GM12891 (cell line): ENCODE data around the gene MMP28.
A peak's percentile ranks its signal among the peaks of the same experiment; 100 is the strongest.

ENCODE experiments used
- DNase-seq: peaks from one replicate; pipeline ENCODE4 v3.0.0; 2011; ENCODE audit warnings: low spot score; ENCODE audit not compliant: insufficient read length
- FAIRE-seq: peaks from 2 replicates; lab custom pipeline; 2011; peaks lifted over from hg19 to GRCh38; lab: Jason Lieb, UNC
- PAX5 ChIP-seq: IDR thresholded peaks from 2 replicates; pipeline ENCODE4 v1.6.1; 2011; ENCODE audit warnings: low read length, moderate library complexity, mild to moderate bottlenecking; ENCODE audit not compliant: insufficient read depth, severe bottlenecking
- POLR2A ChIP-seq: IDR thresholded peaks from 2 replicates; pipeline ENCODE4 v1.6.1; 2011; ENCODE audit warnings: low read depth, low read length, control low read depth
- POLR2AphosphoS5 ChIP-seq: IDR thresholded peaks from 2 replicates; pipeline ENCODE4 v1.6.1; 2011; ENCODE audit warnings: low read depth, low read length, control low read depth
- POU2F2 ChIP-seq: IDR thresholded peaks from 2 replicates; pipeline ENCODE4 v1.6.1; 2011; ENCODE audit warnings: low read depth, mild to moderate bottlenecking, control low read depth, low read length, moderate library complexity
- SPI1 ChIP-seq: IDR thresholded peaks from 2 replicates; pipeline ENCODE4 v1.6.1; 2011; ENCODE audit warnings: low read depth, low read length, control low read depth
- TAF1 ChIP-seq: IDR thresholded peaks from 2 replicates; pipeline ENCODE4 v1.6.1; 2011; ENCODE audit warnings: low read depth, low read length, control low read depth

Gene MMP28

GRCh38 chr17:35769895-35770486, 25.4 kb downstream of the MMP28 start:
- no peak for DNase-seq
- TF ChIP-seq POU2F2 (no peak), PAX5 (no peak), TAF1 (no peak), POLR2AphosphoS5 (no peak), POLR2A (no peak), SPI1 (no peak)
- no peak for FAIRE-seq

GRCh38 chr17:35768797-35769196, 26.6 kb downstream of the MMP28 start:
- TF ChIP-seq TAF1 (no peak), POLR2AphosphoS5 (no peak), POU2F2 (no peak), PAX5 (no peak), SPI1 (no peak), POLR2A (no peak)
- DNase-seq (no peak), FAIRE-seq (no peak)

GRCh38 chr17:35766903-35767510, 28.4 kb downstream of the MMP28 start:
- FAIRE-seq (no peak), DNase-seq (no peak)
- TF ChIP-seq PAX5 (no peak), POLR2A (no peak), SPI1 (no peak), POU2F2 (no peak), POLR2AphosphoS5 (no peak), TAF1 (no peak)

- TF ChIP-seq POU2F2 (no peak), SPI1 (no peak), POLR2AphosphoS5 (no peak), PAX5 (no peak), POLR2A (no peak), TAF1 (no peak)
- DNase-seq (no peak), FAIRE-seq (no peak)
These were observed 29.0 kb downstream of the MMP28 start for GRCh38 chr17:35766489-35766877.

- TF ChIP-seq POLR2A: no peak
- no peak for TF ChIP-seq SPI1
- TF ChIP-seq PAX5: no peak
- TF ChIP-seq POU2F2: no peak
- TF ChIP-seq TAF1: no peak
- TF ChIP-seq POLR2AphosphoS5: no peak
- FAIRE-seq (no peak), DNase-seq (no peak)
These were observed 29.5 kb downstream of the MMP28 start for GRCh38 chr17:35765756-35766488.

- FAIRE-seq: no peak
These were observed 30.2 kb downstream of the MMP28 start for GRCh38 chr17:35765086-35765710.

GRCh38 chr17:35764123-35764991, 31.1 kb downstream of the MMP28 start:
- FAIRE-seq: no peak
- TF ChIP-seq POLR2A: no peak
- 0 out of 2 replicates have a peak, but pooled peaks have one; percentile 5 for TF ChIP-seq POU2F2
- no peak for TF ChIP-seq PAX5
- TF ChIP-seq POLR2AphosphoS5: no peak
- TF ChIP-seq SPI1: no peak
- TF ChIP-seq TAF1: no peak
- DNase-seq: peak; percentile 98

More at GRCh38 chr17:35765086-35765710, 30.2 kb downstream of the MMP28 start:
- no peak for DNase-seq
- no peak for TF ChIP-seq POU2F2

- TF ChIP-seq TAF1 (no peak), SPI1 (no peak), POLR2A (no peak), POU2F2 (no peak)
- DNase-seq (no peak), FAIRE-seq (no peak)
These were observed 31.7 kb downstream of the MMP28 start for GRCh38 chr17:35763767-35764122.
